ENCODE measurements around the gene CC2D1B.

Gene CC2D1B

GRCh38 chr1:52403566-52404115, 37.6 kb upstream of the CC2D1B start:
- peak; percentile 86 for DNase-seq (ENCODE audit: low read depth)
- TF ChIP-seq MAX (IDR thresholded peaks at IDR 0.05; ENCODE audit: low read depth, low read length) (peak; percentile 28; the same call in 1 of the 2 replicates), MYC (IDR thresholded peaks at IDR 0.05; ENCODE audit: low read depth, low read length) (peak; percentile 52), POLR2A (IDR thresholded peaks at IDR 0.05; ENCODE audit: extremely low read depth, insufficient read length) (no peak), CTCF (IDR thresholded peaks at IDR 0.05; ENCODE audit: low read depth, low read length) (no peak)
- H3K4me3 ChIP-seq (ENCODE audit: low read depth, low read length), result peak overlapping the region; percentile 90

DNA sequence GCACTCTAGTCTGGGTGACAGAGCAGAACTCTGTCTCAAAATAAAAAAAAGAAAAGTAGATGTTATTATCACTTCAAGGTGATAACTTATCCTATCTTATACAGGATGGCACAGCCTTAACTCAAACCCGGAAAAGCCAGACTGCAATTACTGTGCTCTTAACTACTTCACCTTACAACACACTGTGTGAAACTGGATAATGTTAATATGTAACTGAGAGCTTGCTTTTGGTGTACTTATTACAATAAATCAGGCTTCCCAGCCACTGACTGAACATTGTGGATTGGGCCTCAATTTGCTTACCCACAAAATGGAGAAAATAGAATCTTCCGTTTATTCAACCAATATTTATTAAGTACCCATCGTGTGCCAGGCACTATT, 36.8 kb upstream of the CC2D1B start:
- no peak for TF ChIP-seq MYC (IDR thresholded peaks at IDR 0.05; ENCODE audit: low read depth, low read length)
- TF ChIP-seq CTCF (IDR thresholded peaks at IDR 0.05; ENCODE audit: low read depth, low read length), result no peak
- no peak for TF ChIP-seq POLR2A (IDR thresholded peaks at IDR 0.05; ENCODE audit: extremely low read depth, insufficient read length)
- TF ChIP-seq MAX (IDR thresholded peaks at IDR 0.05; ENCODE audit: low read depth, low read length), result no peak
- H3K4me3 ChIP-seq (ENCODE audit: low read depth, low read length), result peak overlapping the region; percentile 90
- DNase-seq (ENCODE audit: low read depth), result no peak

DNA sequence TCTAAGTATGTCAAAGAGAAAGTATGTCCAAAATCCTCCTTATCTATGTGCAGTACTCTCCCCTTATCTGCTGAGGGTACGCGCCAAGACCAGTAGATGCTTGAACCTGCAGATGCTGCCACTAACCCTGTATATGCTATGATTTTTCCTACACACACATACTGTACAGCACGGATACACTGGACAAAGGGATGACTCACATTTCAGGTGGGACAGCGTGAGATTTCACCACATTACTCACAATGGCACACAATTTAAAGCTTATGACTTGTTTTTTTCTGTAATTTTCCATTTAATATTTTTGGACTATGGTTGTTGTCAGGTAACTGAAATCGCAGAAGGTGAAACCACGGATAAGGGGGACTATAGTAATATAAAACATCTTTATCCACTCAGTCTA, 34.1 kb upstream of the CC2D1B start:
- DNase-seq (ENCODE audit: low read depth), result no peak
- TF ChIP-seq MAX (IDR thresholded peaks at IDR 0.05; ENCODE audit: low read depth, low read length) (no peak), CTCF (IDR thresholded peaks at IDR 0.05; ENCODE audit: low read depth, low read length) (no peak), MYC (IDR thresholded peaks at IDR 0.05; ENCODE audit: low read depth, low read length) (no peak), POLR2A (IDR thresholded peaks at IDR 0.05; ENCODE audit: extremely low read depth, insufficient read length) (no peak)
- H3K4me3 ChIP-seq (ENCODE audit: low read depth, low read length), result peak overlapping the region; percentile 16

- TF ChIP-seq MYC (IDR thresholded peaks at IDR 0.05; ENCODE audit: low read depth, low read length) (no peak), POLR2A (IDR thresholded peaks at IDR 0.05; ENCODE audit: extremely low read depth, insufficient read length) (no peak), CTCF (IDR thresholded peaks at IDR 0.05; ENCODE audit: low read depth, low read length) (no peak), MAX (IDR thresholded peaks at IDR 0.05; ENCODE audit: low read depth, low read length) (no peak)
- H3K4me3 ChIP-seq (ENCODE audit: low read depth, low read length), result no peak overlapping the region
- no peak for DNase-seq (ENCODE audit: low read depth)
Measured at GRCh38 chr1:52399629-52400028, 33.6 kb upstream of the CC2D1B start.

- no peak overlapping the region for H3K4me3 ChIP-seq (ENCODE audit: low read depth, low read length)
- no peak for TF ChIP-seq MYC (IDR thresholded peaks at IDR 0.05; ENCODE audit: low read depth, low read length)
- TF ChIP-seq MAX (IDR thresholded peaks at IDR 0.05; ENCODE audit: low read depth, low read length), result no peak
- TF ChIP-seq CTCF (IDR thresholded peaks at IDR 0.05; ENCODE audit: low read depth, low read length), result no peak
- no peak for TF ChIP-seq POLR2A (IDR thresholded peaks at IDR 0.05; ENCODE audit: extremely low read depth, insufficient read length)
- no peak for DNase-seq (ENCODE audit: low read depth)
Measured at GRCh38 chr1:52393174-52393573, 27.2 kb upstream of the CC2D1B start.

Data from NB4 (cell line).